HepG2 (cell line): ENCODE data around the gene SH2D3A. TPM values are rescaled to one million over a fixed set of nuclear protein-coding genes. Genes with fewer than 3 reads are reported as not detected.

ENCODE experiments used
- ARID4A ChIP-seq: sonication (generic); formaldehyde crosslinking; IDR thresholded peaks from 2 replicates; pipeline ENCODE4 v1.5.0; 2020; ENCODE audit warnings: mild to moderate bottlenecking, missing genetic modification reagents, borderline replicate concordance
- BRD4 ChIP-seq: sonication (generic); formaldehyde crosslinking; IDR thresholded peaks from 2 replicates; pipeline ENCODE4 v1.4.0; 2020; ENCODE audit warnings: missing genetic modification reagents
- FOXP4 ChIP-seq: sonication (generic); formaldehyde crosslinking; IDR thresholded peaks from 2 replicates; pipeline ENCODE4 v1.4.0; 2020; ENCODE audit warnings: missing genetic modification reagents
- HCFC1 ChIP-seq: fragments of 150-350 bp; IDR thresholded peaks from 2 replicates; pipeline ENCODE4 v1.6.1; 2014; ENCODE audit warnings: low read depth, low read length
- HMG20A ChIP-seq: IDR thresholded peaks from 2 replicates; pipeline ENCODE4 v1.6.1; 2016; ENCODE audit warnings: borderline replicate concordance
- HNF4A ChIP-seq: sonication (generic); formaldehyde crosslinking; IDR thresholded peaks from 2 replicates; pipeline ENCODE4 v1.4.0; 2020; ENCODE audit warnings: missing genetic modification reagents
- MED1 ChIP-seq: sonication (generic); formaldehyde crosslinking; IDR thresholded peaks from 2 replicates; pipeline ENCODE4 v1.4.0; 2020; ENCODE audit warnings: missing genetic modification reagents
- MEF2D ChIP-seq: sonication (generic); formaldehyde crosslinking; IDR thresholded peaks from 2 replicates; pipeline ENCODE4 v1.5.1; 2020; ENCODE audit warnings: mild to moderate bottlenecking, missing genetic modification reagents
- PHF8 ChIP-seq: sonication (generic); formaldehyde crosslinking; IDR thresholded peaks from 2 replicates; pipeline ENCODE4 v1.5.0; 2020; ENCODE audit warnings: missing genetic modification reagents
- ZGPAT ChIP-seq: IDR thresholded peaks from 2 replicates; pipeline ENCODE4 v1.6.1; 2016; ENCODE audit warnings: mild to moderate bottlenecking
- ZNF354B ChIP-seq: sonication (generic); formaldehyde crosslinking; IDR thresholded peaks from 2 replicates; pipeline ENCODE4 v1.8.0; 2022; ENCODE audit warnings: mild to moderate bottlenecking, missing genetic modification reagents
- ZNF430 ChIP-seq: sonication (generic); formaldehyde crosslinking; IDR thresholded peaks from 2 replicates; pipeline ENCODE4 v1.9.0; 2021; ENCODE audit warnings: mild to moderate bottlenecking, missing genetic modification reagents
- ZNF547 ChIP-seq: sonication (generic); formaldehyde crosslinking; IDR thresholded peaks from 2 replicates; pipeline ENCODE4 v1.5.1; 2020; ENCODE audit warnings: mild to moderate bottlenecking, missing genetic modification reagents
- ZNF576 ChIP-seq: sonication (generic); formaldehyde crosslinking; IDR thresholded peaks from 2 replicates; pipeline ENCODE4 v1.4.0; 2020; ENCODE audit warnings: mild to moderate bottlenecking, missing genetic modification reagents
- ZNF614 ChIP-seq: IDR thresholded peaks from 2 replicates; pipeline ENCODE4 v1.6.1; 2018; ENCODE audit warnings: missing biosample characterization, missing genetic modification reagents, inconsistent platforms, borderline replicate concordance
- ZNF687 ChIP-seq: sonication (generic); formaldehyde crosslinking; IDR thresholded peaks from 2 replicates; pipeline ENCODE4 v1.5.1; 2020; ENCODE audit warnings: mild to moderate bottlenecking, missing genetic modification reagents, moderate library complexity
- polyA plus RNA-seq, 8 experiments: library from polyadenylated mRNA; depleted of rRNA in 3 of 8; stranded (reverse) in 7 of 8; unstranded in 1 of 8; fragments of >200 nt; fragmentation: Illumina TruSeq in 4 of 8; extraction: Trizol in 4 of 8; gene quantifications; 2 replicates each; pipeline versions ENCODE4 v1.2.1 to v1.2.3, GENCODE V29; 2011 to 2016; ENCODE audit warnings: low read depth in 4 of 8, missing spikeins in 1 of 8, mixed read lengths in 1 of 8; ENCODE audit not compliant: insufficient read depth in 1 of 8
- total RNA-seq, 5 experiments: library from RNA; depleted of rRNA; stranded (reverse); fragments of >200 nt; fragmentation: Illumina TruSeq; extraction: Trizol; gene quantifications; 2 replicates each; pipeline ENCODE4 v1.2.3, GENCODE V29; 2016; ENCODE audit warnings: low read depth in 1 of 5

Gene SH2D3A
- total and polyA plus RNA-seq, 2 of the 13 experiments (the other 11 are each of a cell fraction or from before 2014, with no cell fraction given), result 1.0 to 2.2 TPM

- TF ChIP-seq FOXP4, result no peak
- TF ChIP-seq ZNF687 (CRISPR knock-in tag), result peak; percentile 82
- no peak for TF ChIP-seq HMG20A (CRISPR knock-in tag)
- peak; percentile 12; the same call in 1 of the 2 replicates for TF ChIP-seq HNF4A (CRISPR knock-in tag)
- TF ChIP-seq PHF8 (CRISPR knock-in tag), result peak; percentile 21; the same call in 1 of the 2 replicates
- peak; percentile 37; the same call in 1 of the 2 replicates for TF ChIP-seq MED1
- TF ChIP-seq ARID4A (CRISPR knock-in tag), result peak; percentile 83; the same call in 1 of the 2 replicates
- TF ChIP-seq ZNF547 (CRISPR knock-in tag), result no peak
- no peak for TF ChIP-seq ZNF576 (CRISPR knock-in tag)
- 0 out of 2 replicates have a peak, but pooled peaks have one; percentile 21 for TF ChIP-seq MEF2D (CRISPR knock-in tag)
- TF ChIP-seq HCFC1, result no peak
- no peak; the same call in 1 of the 2 replicates for TF ChIP-seq ZNF430 (CRISPR knock-in tag)
- TF ChIP-seq ZNF614 (CRISPR knock-in tag), result peak; percentile 42; the same call in 1 of the 2 replicates
- TF ChIP-seq ZGPAT (CRISPR knock-in tag), result 0 out of 2 replicates have a peak, but pooled peaks have one; percentile 28
- no peak; the same call in 1 of the 2 replicates for TF ChIP-seq ZNF354B
- 0 out of 2 replicates have a peak, but pooled peaks have one; percentile 31 for TF ChIP-seq BRD4 (CRISPR knock-in tag)
Observed at GRCh38 chr19:6718741-6719539, 48.3 kb downstream of the SH2D3A start (continued).
